ENCODE data around the gene CPTP. TPM values are rescaled to one million over a fixed set of nuclear protein-coding genes. Genes with fewer than 3 reads are reported as not detected.
A peak's percentile ranks its signal among the peaks of the same experiment; 100 is the strongest.

CPTP gene
- total RNA-seq, 4 donors from 2014 or later, result 10.7 to 94.0 (median 84.6) TPM

DNA sequence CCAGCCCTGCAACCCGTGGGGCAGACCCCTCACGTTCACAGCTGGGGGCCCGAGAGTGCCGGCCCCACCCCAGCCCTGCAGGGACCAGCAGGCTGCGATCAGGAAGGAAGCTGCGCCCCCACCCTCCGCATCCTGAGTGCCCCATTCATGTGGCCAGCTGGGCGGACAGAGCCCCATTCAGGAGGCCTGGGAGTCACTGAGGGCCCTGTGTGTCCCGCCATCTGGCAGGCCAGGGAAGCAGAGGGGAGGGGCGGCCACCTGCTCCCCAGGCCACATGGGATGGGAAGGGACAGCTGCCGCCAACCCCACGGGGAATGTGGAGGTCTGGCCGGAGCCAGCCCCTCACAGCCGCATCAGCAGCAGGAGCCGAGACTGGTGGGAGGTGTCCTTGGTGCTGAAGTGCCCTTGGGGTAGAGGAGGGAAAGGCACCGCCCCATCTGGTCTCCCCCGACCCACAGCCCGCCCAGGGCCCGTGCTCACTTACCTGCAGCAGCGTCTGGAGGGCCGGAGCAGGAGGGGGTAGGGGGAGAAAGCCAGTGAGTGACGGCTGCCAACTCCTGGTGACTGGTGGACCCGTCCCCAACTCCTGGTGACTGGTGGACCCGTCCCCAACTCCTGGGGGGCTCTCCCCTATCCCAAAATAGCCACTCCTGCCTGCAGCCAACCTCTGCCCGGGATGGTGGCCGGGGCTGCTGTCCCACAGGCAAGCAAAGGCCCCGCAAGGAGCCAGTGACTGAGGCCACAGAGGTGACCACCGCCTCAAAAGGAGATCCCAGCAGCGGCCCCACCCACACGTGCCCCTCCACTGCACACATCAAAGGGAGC is 25.5 kb upstream of the CPTP start:
- Histone ChIP-seq H3K27me3 (no peaks in the 10 kb centered on the region), H3K4me1 (peaks cover 0 to 8% (median under 1%) of the 10 kb centered on the region in 4 donors), H3K36me3 (peaks cover 0 to 32% (median 0%) of the 10 kb centered on the region in 3 donors), H3K9me3 (no peaks in the 10 kb centered on the region), H3K27ac (no peak overlapping the region), H3K4me3 (no peak overlapping the region)
- no peak for DNase-seq
- no peak for TF ChIP-seq POLR2A (IDR thresholded peaks at IDR 0.05)
- TF ChIP-seq CTCF (IDR thresholded peaks at IDR 0.05), result no peak

DNA sequence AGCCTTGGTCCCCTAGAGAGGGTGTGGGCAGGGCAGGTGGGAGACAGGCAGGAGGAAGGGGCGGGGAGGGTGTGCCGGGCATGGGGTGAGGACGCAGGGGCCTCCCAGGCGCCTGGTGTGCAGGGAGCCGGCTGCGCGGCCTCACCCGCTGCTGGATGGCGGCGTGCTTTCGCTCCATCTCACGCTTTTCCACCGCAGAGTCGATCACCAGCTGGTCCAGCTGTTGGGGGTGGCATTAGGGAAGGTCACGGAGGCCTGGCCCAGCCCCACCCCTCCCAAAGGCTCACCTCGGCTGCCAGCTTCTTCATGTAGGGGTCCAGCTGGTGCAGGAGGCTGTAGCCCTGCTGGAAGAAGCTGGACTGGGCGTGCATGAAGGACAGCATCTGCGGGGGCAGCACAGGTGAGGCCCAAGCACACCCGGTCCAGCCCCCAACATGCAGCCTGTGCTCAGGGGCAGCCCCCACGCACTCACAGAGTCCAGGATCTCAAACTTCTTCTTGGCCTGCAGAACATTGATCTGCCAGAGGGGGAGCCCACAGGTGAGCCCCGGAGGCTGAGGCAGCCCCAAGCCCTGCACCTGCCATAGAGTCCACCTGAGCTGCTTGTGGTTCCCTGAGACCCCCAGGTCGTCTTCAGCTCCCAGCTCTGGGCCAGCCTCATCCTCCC is 24.8 kb upstream of the CPTP start:
- Histone ChIP-seq H3K27ac (no peak overlapping the region), H3K9me3 (no peaks in the 10 kb centered on the region), H3K27me3 (no peaks in the 10 kb centered on the region), H3K4me3 (no peak overlapping the region), H3K36me3 (peaks cover 0 to 25% (median 0%) of the 10 kb centered on the region in 3 donors), H3K4me1 (peaks cover 0 to 15% (median 5%) of the 10 kb centered on the region in 4 donors)
- peak in 4 of 6 experiments; percentile 23 to 42 (median 27) for TF ChIP-seq CTCF (IDR thresholded peaks at IDR 0.05)
- no peak for TF ChIP-seq POLR2A (IDR thresholded peaks at IDR 0.05)
- DNase-seq, result no peak

DNA sequence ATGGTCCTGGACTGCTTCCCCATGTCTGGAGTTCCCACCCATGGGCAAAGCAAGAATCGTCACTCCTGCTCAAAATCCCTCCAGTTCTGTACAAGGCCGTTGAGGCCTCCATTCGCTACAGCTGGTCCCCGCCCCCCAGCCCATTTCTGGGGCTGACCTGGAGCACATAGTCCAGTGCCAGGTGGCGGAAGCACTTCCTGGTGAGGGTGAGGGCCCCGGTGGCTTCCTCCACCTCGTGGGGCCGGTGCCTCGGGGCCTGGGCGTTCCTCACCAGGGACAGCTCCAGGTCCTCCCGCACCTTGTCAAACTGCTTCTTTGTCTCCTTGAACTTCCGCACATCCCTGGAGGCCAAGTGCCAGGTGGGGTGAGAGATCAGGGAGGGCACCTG is 24.3 kb upstream of the CPTP start:
- H3K4me3 ChIP-seq, result no peak overlapping the region
- H3K27ac ChIP-seq, result no peak overlapping the region
- DNase-seq, result no peak
- H3K9me3 ChIP-seq, result no peaks in the 10 kb centered on the region
- H3K36me3 ChIP-seq, result peaks cover 0 to 19% (median 0%) of the 10 kb centered on the region in 3 donors
- peak in 1 of 6 experiments; percentile 1 for TF ChIP-seq CTCF (IDR thresholded peaks at IDR 0.05)
- no peak for TF ChIP-seq POLR2A (IDR thresholded peaks at IDR 0.05)
- peaks cover 5 to 21% (median 11%) of the 10 kb centered on the region in 4 donors for H3K4me1 ChIP-seq
- H3K27me3 ChIP-seq, result no peaks in the 10 kb centered on the region

GRCh38 chr1:1302006-1302430 is 22.6 kb upstream of the CPTP start:
- Histone ChIP-seq H3K9me3 (no peaks in the 10 kb centered on the region), H3K4me3 (no peak overlapping the region), H3K27me3 (no peaks in the 10 kb centered on the region), H3K4me1 (peaks cover 12 to 37% (median 27%) of the 10 kb centered on the region in 4 donors), H3K27ac (no peak overlapping the region), H3K36me3 (peaks cover 0 to 5% (median 0%) of the 10 kb centered on the region in 3 donors)
- DNase-seq, result no peak
- TF ChIP-seq CTCF (IDR thresholded peaks at IDR 0.05), result peak in 2 of 6 experiments; percentile 17 to 29
- TF ChIP-seq POLR2A (IDR thresholded peaks at IDR 0.05), result no peak

DNA sequence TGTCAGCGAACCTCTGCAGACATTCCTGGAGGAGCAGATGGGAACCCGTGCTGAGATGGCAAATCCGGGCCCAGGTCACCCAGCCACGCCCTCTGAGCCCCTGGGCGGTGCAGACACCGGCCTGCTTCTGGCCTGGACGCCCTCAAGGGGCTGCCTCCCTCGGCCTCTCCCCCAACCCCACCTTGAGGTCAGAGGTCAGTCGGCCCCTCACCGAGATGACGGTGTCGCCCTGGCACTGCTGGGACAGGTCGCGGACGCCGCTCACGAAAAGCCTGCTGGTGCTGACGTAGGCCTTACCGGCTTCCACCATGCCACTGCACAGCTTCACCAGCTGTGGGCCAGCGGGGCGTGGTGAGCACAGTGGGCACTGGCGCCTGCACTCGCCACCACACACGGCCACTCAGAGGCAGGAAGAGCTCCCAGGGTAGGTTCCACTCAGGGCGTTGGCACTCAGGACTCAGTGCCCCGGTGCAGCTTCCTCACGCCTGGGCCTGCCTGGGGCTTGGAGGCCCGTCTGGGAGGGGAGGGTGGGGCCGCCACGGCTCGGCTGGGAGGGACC is 21.6 kb upstream of the CPTP start:
- DNase-seq, result no peak
- H3K27ac ChIP-seq, result no peak overlapping the region
- no peak overlapping the region for H3K4me3 ChIP-seq
- TF ChIP-seq CTCF (IDR thresholded peaks at IDR 0.05) (no peak), POLR2A (IDR thresholded peaks at IDR 0.05) (no peak)
- no peaks in the 10 kb centered on the region for H3K27me3 ChIP-seq
- peaks cover 12 to 39% (median 30%) of the 10 kb centered on the region in 4 donors for H3K4me1 ChIP-seq
- H3K36me3 ChIP-seq, result peaks cover 0 to 2% (median 0%) of the 10 kb centered on the region in 3 donors
- H3K9me3 ChIP-seq, result no peaks in the 10 kb centered on the region

All from Peyer's patch (tissue), 4 donors.